ENCODE measurements around the gene MACROD2.
"Not testable (repeated sequence)": the region's sequence is repeated elsewhere in the genome, so short reads cannot be mapped to it uniquely, and the experiment has no call there.

MACROD2 gene

GRCh38 chr20:14956026-14956425 is 960.7 kb downstream of the MACROD2 start:
- DNase-seq (ENCODE audit: low spot score): no peak

- no peak for DNase-seq (ENCODE audit: low spot score)
Measured at GRCh38 chr20:14956538-14956937, 961.2 kb downstream of the MACROD2 start.

GRCh38 chr20:14957402-14957801 is 962.1 kb downstream of the MACROD2 start:
- DNase-seq (ENCODE audit: low spot score): no peak

DNA sequence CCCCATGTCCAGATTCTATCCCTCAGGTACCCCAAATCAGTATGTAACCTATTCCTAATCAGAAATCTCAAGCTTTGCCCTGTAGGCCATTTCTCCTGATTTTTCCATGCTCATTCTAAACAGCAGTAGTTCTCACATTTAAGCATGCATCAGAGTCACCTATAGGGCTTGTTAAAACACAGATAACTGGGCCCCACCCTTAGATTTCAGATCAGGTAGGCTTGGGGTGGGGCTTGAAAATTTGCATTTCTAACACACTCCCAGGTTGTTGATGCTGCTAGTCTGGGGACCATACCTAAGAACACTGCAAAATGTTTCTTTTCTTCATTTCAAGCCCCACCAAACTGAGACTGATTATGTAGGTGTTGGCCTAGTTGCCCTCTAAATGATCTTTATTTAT is 963.3 kb downstream of the MACROD2 start:
- DNase-seq (ENCODE audit: low spot score): no peak

- DNase-seq (ENCODE audit: low spot score): no peak
Measured at GRCh38 chr20:14959506-14960475, 964.5 kb downstream of the MACROD2 start.

DNA sequence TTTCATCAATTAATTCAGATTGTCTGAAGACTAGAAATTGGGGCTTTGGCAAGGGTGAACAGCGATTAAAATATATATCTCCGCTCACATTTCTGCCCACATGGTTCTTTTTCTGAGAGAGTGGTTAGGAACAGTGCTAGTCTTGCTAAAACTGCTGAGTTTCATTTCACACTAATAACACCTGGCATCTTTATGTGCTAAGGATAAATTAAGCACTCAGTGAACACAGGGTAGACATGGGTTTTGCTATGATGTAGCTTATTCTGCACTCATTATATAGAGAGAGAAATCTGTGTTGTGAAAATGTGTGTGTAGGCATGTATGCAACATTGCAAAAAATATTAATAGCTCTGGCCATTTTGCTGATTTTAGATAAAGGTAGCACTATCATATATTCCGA is 965.5 kb downstream of the MACROD2 start:
- DNase-seq (ENCODE audit: low spot score): no peak

DNA sequence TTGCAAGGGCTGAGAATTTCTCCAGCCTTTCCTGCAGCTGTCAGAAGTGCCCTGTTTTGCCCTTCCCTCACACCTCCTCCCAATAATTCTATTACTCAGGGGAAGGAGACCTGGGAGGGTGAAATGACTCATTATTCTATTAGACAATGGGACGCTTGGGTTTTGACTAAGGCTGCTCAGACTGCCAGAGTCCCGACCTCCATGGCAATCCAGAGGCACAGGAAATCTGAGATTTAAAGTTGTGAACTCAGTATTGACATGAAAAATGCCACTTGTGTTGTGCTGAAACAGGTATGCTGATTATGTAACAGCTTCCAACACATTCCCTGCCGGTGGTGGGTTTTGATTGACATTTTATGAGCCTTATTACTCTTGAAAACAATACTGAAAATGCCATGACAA is 967.9 kb downstream of the MACROD2 start:
- peak; percentile 88 for DNase-seq (ENCODE audit: low spot score)

DNA sequence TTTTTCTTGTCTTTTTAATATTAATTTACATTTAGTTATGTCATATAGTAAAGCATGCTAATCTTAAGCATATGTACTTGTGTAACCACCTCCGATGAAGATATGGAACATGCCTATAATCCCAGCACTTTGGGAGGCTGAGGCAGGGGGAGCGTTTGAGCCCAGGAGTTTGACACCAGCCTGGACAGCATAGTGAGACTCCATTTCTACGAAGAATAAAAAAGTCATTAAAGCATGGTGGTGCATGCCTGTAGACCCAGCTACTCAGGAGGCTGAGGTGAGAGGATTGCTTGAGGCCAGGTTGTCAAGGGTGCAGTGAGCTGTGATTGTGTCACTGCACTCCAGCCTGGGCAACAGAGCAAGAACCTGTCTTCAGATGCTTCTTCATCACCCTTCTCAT is 970.9 kb downstream of the MACROD2 start:
- no peak for DNase-seq (ENCODE audit: low spot score)

GRCh38 chr20:14966808-14967207 is 971.5 kb downstream of the MACROD2 start:
- no peak for DNase-seq (ENCODE audit: low spot score)

DNA sequence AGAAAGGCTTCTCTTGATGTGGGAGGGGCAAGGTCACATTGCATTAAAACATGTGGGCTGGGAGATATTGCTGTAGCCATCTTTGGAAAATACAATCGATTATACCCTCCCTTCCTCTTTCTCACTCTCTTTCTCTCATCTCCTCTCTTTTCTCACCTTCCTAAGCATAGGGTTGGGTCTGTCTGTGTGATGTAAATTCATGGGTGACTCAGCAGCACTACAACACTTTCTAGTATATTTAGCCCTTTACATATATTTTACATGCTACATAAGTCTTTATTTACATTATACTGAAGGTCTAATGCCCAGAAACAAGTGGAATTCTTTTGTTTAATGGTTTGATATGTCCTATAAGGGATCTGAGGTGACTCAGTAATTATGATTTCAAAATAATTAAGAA is 976.9 kb downstream of the MACROD2 start:
- no peak for DNase-seq (ENCODE audit: low spot score)

DNA sequence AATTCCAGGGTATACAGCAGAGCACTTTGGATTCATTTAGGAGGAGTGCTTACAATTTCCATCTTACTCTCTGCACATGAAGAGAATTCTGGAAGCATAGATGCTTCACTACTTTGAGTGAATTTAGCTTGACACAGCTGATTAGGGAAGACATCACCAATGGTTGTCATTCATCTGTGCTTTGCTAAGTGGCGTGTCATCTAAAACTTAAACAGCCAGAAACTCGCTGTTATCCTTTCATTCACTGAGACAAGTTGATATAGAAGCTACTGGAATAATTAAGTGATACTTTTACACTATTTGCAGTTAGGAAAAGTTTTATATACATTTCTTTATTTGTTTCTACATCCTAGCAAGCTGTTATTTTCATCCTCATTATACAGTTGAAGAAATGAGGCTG is 977.4 kb downstream of the MACROD2 start:
- no peak for DNase-seq (ENCODE audit: low spot score)

DNA sequence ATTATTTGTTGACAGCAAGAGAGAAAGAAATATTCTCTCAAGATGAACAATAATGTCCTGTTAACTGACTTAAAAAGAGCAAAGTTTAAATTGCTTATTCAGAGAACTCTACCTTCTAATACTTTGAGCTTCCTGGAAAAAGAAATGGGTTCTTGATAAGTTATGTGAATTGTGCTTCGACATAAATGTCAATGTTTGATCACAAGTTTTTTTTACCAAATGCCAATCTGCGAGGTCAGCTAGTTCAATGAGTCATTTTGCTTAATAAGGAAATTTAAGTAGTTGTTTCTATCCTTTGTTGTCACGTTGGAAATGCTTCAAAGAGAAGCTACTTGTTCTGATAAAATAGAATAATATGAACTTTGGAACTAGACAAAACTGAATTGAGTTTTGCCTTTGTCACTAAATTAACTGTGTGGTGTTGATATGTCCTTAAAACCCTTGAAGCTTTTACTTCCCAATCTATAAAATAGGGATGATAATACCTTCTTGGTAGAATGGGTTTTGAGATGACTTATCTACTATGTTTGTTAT is 984.2 kb downstream of the MACROD2 start:
- peak; percentile 77 for DNase-seq (ENCODE audit: low spot score)

DNA sequence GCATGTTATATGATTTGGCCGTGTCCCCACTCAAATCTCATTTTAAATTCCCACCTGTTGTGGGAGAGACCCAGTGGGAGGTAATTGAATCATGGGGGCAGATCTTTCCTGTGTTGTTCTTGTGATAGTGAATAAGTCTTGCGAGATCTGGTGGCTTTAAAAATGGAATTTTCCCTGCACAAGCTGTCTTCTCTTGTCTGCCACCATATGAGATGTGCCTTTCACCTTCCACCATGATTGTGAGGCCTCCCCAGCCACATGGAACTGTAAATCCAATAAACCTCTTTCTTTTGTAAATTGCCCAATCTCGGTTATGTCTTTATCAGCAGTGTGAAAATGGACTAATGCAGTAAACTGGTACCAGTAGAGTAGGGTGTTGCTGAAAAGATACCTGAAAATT is 986.2 kb downstream of the MACROD2 start:
- not testable (repeated sequence) for DNase-seq (ENCODE audit: low spot score)

DNA sequence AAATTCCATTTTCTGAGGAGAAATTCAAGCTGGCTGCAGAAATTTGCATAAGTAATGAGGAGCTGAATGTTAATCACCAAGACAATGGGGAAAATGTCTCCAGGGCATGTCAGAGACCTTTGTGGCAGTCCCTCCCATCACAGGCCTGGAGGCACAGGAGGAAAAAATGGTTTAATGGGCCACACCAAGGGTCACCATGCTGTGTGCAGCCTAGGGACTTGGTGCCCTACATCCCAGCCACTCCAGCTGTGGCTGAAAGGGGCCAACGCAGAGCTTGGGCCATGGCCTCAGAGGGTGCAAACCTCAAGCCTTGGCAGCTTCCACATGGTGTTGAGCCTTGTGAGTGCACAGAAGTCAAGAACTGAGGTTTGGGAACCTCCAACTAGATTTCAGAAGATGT is 987.0 kb downstream of the MACROD2 start:
- DNase-seq (ENCODE audit: low spot score): not testable (repeated sequence)

DNA sequence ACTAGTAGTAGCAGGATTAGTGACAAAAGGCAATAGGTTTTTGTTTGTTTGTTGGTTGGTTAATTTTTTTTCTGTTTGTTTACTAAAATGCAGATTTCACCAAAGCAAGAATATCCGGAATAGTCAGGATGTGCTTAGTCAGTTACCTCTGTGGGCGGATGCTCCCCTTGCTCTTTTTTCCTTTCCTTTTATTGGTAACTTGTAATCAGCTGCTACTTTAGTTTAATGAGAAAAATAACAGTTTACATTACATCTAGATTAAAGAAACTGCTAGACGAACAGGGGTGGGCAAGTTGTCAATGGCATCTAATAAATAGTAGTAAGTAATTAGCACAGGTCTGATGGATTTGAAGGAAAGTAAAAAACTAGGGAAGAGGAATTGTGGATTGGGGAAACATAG is 989.0 kb downstream of the MACROD2 start:
- DNase-seq (ENCODE audit: low spot score): no peak

DNA sequence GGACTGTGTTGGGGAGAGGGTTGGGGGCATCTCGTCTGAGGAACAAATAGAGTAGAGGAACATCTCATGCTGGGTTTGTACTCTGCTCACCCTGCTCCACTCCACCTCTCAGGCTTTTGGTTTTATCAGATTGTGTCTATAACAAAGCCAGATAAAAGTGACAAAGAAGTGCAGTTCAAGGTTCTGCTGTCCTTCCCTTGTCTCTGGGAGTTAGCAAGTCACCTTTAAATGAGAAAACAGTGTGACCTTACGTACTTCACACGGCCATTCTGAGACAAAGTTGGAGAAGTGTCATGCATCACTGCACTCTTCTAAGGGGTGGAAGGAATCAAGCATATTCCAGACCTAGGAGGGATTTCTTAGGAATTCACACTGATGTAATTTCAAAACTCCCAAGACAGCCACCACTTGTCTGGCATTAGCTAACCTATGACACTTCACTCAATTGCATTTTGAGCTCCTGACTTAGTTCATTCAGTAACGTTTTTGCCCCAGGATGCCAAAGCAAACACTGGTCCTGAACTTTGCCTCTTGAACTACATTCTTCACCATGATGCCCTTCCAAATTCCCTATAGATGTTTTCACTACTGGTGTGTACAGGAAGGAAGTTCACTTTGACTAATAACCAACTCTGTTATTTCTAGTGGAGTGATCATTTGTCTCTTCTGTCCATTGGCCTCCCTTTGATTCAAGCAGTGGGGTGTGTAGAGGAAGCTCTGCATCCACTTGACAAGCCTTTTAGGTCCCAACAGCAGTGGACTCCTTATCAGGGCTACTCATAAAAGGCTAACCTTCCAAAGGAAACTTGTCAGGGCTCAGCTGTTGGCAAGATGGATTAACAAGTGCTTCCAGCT is 989.7 kb downstream of the MACROD2 start:
- DNase-seq (ENCODE audit: low spot score): peak; percentile 92

DNA sequence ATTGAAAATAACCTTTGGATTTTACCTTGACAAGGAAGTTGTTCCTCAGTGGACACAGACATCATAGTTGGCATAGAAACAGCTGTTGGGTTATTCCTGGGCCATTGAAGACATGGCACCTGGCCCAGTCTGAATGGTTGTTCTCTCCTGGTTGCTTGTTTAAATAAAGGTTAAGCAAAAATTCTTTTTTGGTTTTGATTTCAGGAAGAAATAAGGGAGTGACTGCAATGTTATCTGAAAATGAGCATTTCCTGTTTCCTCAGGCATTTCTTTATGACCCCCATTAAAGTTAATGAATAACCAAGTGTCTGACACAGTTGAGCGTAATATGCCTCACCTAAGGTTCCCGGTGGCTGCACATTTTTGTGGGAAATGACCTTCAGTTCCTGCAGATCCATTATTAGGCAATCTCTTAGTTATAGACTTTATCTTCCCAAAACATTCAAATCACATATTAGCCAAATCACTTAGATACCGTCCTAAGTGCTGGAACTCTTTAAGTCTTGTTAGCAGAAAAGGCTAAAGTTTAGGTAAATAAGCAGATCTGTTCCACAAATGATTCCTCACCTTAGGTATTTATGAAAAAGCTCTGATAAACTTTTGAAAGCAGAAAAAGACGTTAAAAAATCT is 990.8 kb downstream of the MACROD2 start:
- peak; percentile 97 for DNase-seq (ENCODE audit: low spot score)

GRCh38 chr20:14986656-14987055 is 991.3 kb downstream of the MACROD2 start:
- DNase-seq (ENCODE audit: low spot score): no peak

DNA sequence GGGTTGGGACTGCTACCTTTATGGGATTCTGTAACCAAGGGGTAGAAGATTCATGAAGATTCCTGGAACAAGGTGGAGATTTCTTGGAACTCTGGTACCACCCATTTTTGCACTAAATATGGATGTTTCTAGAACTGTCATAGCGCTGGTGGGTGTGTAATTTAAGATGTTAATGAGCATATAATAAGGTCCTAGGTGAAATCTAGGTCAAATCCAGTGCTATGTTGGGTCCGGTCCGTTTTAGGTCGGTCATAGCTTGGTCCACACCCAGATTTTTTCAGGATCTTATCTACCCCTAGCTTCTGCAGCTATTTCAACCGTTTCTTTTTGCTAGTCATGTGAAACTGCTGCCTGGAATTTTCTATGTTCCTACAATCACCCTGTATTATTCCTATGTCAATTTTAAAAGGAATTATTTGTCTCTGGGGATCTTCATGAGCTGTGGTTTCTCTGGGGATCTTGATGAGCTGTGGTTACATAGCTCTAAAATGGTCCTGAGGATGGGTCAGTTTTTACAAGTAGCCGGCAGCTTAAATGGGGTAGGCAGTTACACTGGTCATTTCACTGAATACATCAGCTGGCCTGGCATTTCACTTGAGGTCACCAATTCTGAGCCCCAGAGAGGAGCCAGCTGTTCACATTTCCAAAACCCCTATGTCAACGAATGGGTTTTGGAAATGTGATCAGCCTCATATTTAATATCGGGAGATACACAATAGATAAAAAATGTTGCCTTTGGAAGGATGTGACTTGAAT is 994.4 kb downstream of the MACROD2 start:
- DNase-seq (ENCODE audit: low spot score): no peak

GRCh38 chr20:14991023-14991422 is 995.7 kb downstream of the MACROD2 start:
- no peak for DNase-seq (ENCODE audit: low spot score)

DNA sequence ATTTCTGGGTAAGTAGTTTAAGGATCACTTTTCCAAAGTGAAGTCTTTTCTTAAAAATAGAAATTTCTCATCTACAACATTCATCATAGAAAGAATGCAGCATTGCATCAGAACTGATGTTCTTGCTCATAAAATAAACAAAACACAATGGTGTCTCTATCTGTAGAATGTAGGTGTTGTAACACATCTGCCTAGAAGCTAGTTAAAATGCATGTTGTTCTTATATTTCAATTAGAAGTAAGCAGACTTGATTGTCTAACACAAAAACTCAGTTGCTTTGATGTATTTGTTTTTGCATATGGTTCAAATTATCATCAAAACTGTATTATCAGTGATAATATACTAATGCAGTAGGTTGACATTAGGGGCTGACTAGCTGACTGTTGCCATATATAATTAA is 996.8 kb downstream of the MACROD2 start:
- DNase-seq (ENCODE audit: low spot score): peak; percentile 18

Measured in kidney tubule cell (primary cell).